HCT116 (cell line): ENCODE data around the gene SFXN5. TPM values are rescaled to one million over a fixed set of nuclear protein-coding genes. Genes with fewer than 3 reads are reported as not detected.

Experiments used
- ATAC-seq: fragments of 200-7000 bp; cut with Tn5 transposase; 2 replicates; pipeline ENCODE4 v1.9.1; 2020; ENCODE audit warnings: mild to moderate bottlenecking, moderate library complexity
- BruUV-seq: library from RNA; stranded (reverse); fragments of 400-500 nt; replicated peaks from 2 replicates; lab custom pipeline; 2021; lab: Mats Ljungman, UMichigan
- CTCF ChIA-PET: fragments of 300-600 bp; sonication (Branson Sonifier 250); formaldehyde crosslinking; loops from one replicate; lab custom pipeline; 2021; ENCODE audit warnings: antibody characterized with exemption; lab: Charles Lee
- POLR2A ChIA-PET: fragments of 300-600, 350-600 bp; sonication (Branson Sonifier 250); formaldehyde crosslinking; loops from one replicate; lab custom pipeline; 2021; ENCODE audit warnings: antibody characterized with exemption; lab: Charles Lee
- RAD21 ChIA-PET, 2 experiments: fragments of 300-600 bp; sonication (Branson Sonifier 250); formaldehyde crosslinking; loops; one replicate each; lab custom pipeline; 2023; ENCODE audit warnings: low total read pairs in 2 of 2; ENCODE audit not compliant: uncharacterized antibody in 2 of 2, unreplicated experiment in 2 of 2, low non-redundant PET in 1 of 2; lab: Charles Lee
- DNase-seq: peaks from one replicate; pipeline ENCODE4 v3.0.0-alpha.2; 2010; ENCODE audit warnings: low read depth, low spot score
- H2AFZ ChIP-seq: fragments of 200-600 bp; shearing (Covaris generic), sonication (generic); 2 replicates; pipeline ENCODE4 v1.6.1; 2017; ENCODE audit warnings: low read depth, mixed run types, mixed read lengths, antibody characterized with exemption, low read length; ENCODE audit not compliant: poor library complexity, severe bottlenecking
- H3K27ac ChIP-seq: 2 replicates; pipeline ENCODE4 v1.5.1; 2012; ENCODE audit warnings: low read depth, low read length
- H3K27me3 ChIP-seq: fragments of 200-600 bp; sonication (generic); 2 replicates; pipeline ENCODE4 v1.6.1; 2016; ENCODE audit warnings: mixed run types, low read length, mixed read lengths; ENCODE audit not compliant: insufficient read depth
- H3K36me3 ChIP-seq, 2 experiments: fragments of 200-500 bp in 1 of 2; fragments of 200-600 bp in 1 of 2; sonication (Bioruptor generic) in 1 of 2; sonication (generic) in 1 of 2; 2 replicates each; pipeline versions ENCODE4 v1.5.1 to v1.6.1; 2014 to 2016; ENCODE audit warnings: low read length in 2 of 2, inconsistent platforms in 1 of 2, mixed read lengths in 1 of 2, mixed run types in 1 of 2; ENCODE audit not compliant: insufficient read depth in 2 of 2, control insufficient read depth in 1 of 2
- H3K4me1 ChIP-seq, 2 experiments: fragments of 200-600 bp in 1 of 2; sonication (generic) in 1 of 2; 2 replicates each; pipeline versions ENCODE4 v1.5.1 to v1.6.1; 2012 to 2017; ENCODE audit warnings: low read length in 2 of 2, inconsistent platforms in 1 of 2, mild to moderate bottlenecking in 1 of 2, mixed read lengths in 1 of 2, mixed run types in 1 of 2, moderate library complexity in 1 of 2; ENCODE audit not compliant: insufficient read depth in 2 of 2, control insufficient read depth in 1 of 2
- H3K4me2 ChIP-seq: fragments of 200-600 bp; sonication (generic); 2 replicates; pipeline ENCODE4 v1.6.1; 2017; ENCODE audit warnings: mixed run types, low read length, mixed read lengths
- H3K4me3 ChIP-seq, 2 experiments: fragments of 200-600 bp in 1 of 2; sonication (generic) in 1 of 2; replicated peaks in 1 of 2; 2 replicates each; pipeline ENCODE4 v1.5.1; 2011 to 2016; ENCODE audit warnings: low read length in 2 of 2, control low read depth in 1 of 2, low read depth in 1 of 2, mild to moderate bottlenecking in 1 of 2, mixed read lengths in 1 of 2, mixed run types in 1 of 2
- H3K79me2 ChIP-seq: fragments of 200-600 bp; sonication (generic); 2 replicates; pipeline ENCODE4 v1.6.1; 2017; ENCODE audit warnings: mild to moderate bottlenecking, mixed run types, low read length, moderate library complexity, mixed read lengths; ENCODE audit not compliant: insufficient read depth
- H3K9ac ChIP-seq: fragments of 200-600 bp; sonication (generic); 2 replicates; pipeline ENCODE4 v1.6.1; 2016; ENCODE audit warnings: low read length, mixed read lengths
- H3K9me2 ChIP-seq: fragments of 200-600 bp; sonication (generic), shearing (Covaris generic); 2 replicates; pipeline ENCODE4 v1.6.1; 2017; ENCODE audit warnings: mixed run types, mild to moderate bottlenecking, moderate library complexity; ENCODE audit not compliant: insufficient read depth
- H3K9me3 ChIP-seq, 2 experiments: fragments of 200-500 bp in 1 of 2; fragments of 200-600 bp in 1 of 2; sonication (Bioruptor generic) in 1 of 2; sonication (generic) in 1 of 2; 2 replicates each; pipeline ENCODE4 v1.6.1; 2014 to 2017; ENCODE audit warnings: low read length in 2 of 2, mixed read lengths in 2 of 2, inconsistent platforms in 1 of 2, low read depth in 1 of 2, mild to moderate bottlenecking in 1 of 2, mixed run types in 1 of 2, moderate library complexity in 1 of 2; ENCODE audit not compliant: control insufficient read depth in 1 of 2, insufficient read depth in 1 of 2
- H4K20me1 ChIP-seq: fragments of 200-600 bp; sonication (generic), shearing (Covaris generic); 2 replicates; pipeline ENCODE4 v1.6.1; 2017; ENCODE audit warnings: mixed run types, mild to moderate bottlenecking, moderate library complexity; ENCODE audit not compliant: insufficient read depth
- ATF3 ChIP-seq: IDR thresholded peaks from 2 replicates; pipeline ENCODE4 v1.6.1; 2012
- CBX3 ChIP-seq: IDR thresholded peaks from 2 replicates; pipeline ENCODE4 v1.6.1; 2012; ENCODE audit warnings: low read depth
- CEBPB ChIP-seq: IDR thresholded peaks from 2 replicates; pipeline ENCODE4 v1.6.1; 2012; ENCODE audit warnings: low read depth
- EGR1 ChIP-seq: IDR thresholded peaks from 2 replicates; pipeline ENCODE4 v1.6.1; 2012; ENCODE audit warnings: low read depth
- EZH2 ChIP-seq: fragments of 200-600 bp; sonication (generic); IDR thresholded peaks from 2 replicates; pipeline ENCODE4 v1.6.1; 2017; ENCODE audit warnings: antibody characterized with exemption, mixed run types
- EZH2phosphoT487 ChIP-seq: fragments of 200-600 bp; IDR thresholded peaks from 2 replicates; pipeline ENCODE4 v1.6.1; 2018; ENCODE audit warnings: antibody characterized with exemption, borderline replicate concordance
- FOSL1 ChIP-seq: IDR thresholded peaks from 2 replicates; pipeline ENCODE4 v1.6.1; 2012; ENCODE audit warnings: low read depth
- JUND ChIP-seq: IDR thresholded peaks from 2 replicates; pipeline ENCODE4 v1.6.1; 2012
- MAX ChIP-seq: IDR thresholded peaks from 2 replicates; pipeline ENCODE4 v1.6.1; 2012
- POLR2A ChIP-seq: IDR thresholded peaks from 2 replicates; pipeline ENCODE4 v1.7.0; 2011; ENCODE audit warnings: borderline replicate concordance; ENCODE audit not compliant: insufficient read depth, insufficient read length; ENCODE audit errors: extremely low read depth
- RAD21 ChIP-seq: IDR thresholded peaks from 2 replicates; pipeline ENCODE4 v1.6.1; 2012; ENCODE audit warnings: low read depth, mild to moderate bottlenecking
- REST ChIP-seq: IDR thresholded peaks from 2 replicates; pipeline ENCODE4 v1.6.1; 2012; ENCODE audit warnings: low read depth
- SIN3A ChIP-seq: IDR thresholded peaks from 2 replicates; pipeline ENCODE4 v1.6.1; 2012; ENCODE audit warnings: low read depth
- SRF ChIP-seq: IDR thresholded peaks from 2 replicates; pipeline ENCODE4 v1.6.1; 2012; ENCODE audit warnings: low read depth
- TCF7L2 ChIP-seq: IDR thresholded peaks from 2 replicates; pipeline ENCODE4 v1.7.0; 2011; ENCODE audit warnings: borderline replicate concordance, inconsistent platforms; ENCODE audit not compliant: insufficient read depth, insufficient read length; ENCODE audit errors: extremely low read depth
- YY1 ChIP-seq: IDR thresholded peaks from 2 replicates; pipeline ENCODE4 v1.6.1; 2011; ENCODE audit warnings: low read length, low read depth, moderate library complexity, mild to moderate bottlenecking; ENCODE audit not compliant: insufficient replicate concordance; ENCODE audit errors: extremely low read depth
- ZBTB33 ChIP-seq: IDR thresholded peaks from 2 replicates; pipeline ENCODE4 v1.6.1; 2011; ENCODE audit warnings: mild to moderate bottlenecking, low read length, moderate library complexity; ENCODE audit not compliant: insufficient replicate concordance; ENCODE audit errors: extremely low read depth
- ZNF274 ChIP-seq: fragments of 200-500 bp; sonication (Bioruptor generic); IDR thresholded peaks from 2 replicates; pipeline ENCODE4 v1.6.1; 2014; ENCODE audit warnings: mild to moderate bottlenecking, low read depth, low read length, inconsistent platforms
- intact Hi-C: fragments of 100-400 bp; cut with micrococcal nuclease; formaldehyde crosslinking; loops from 2 replicates; pipeline ENCODE4 v1.10.0; 2022
- total RNA-seq: library from RNA; stranded (reverse); gene quantifications from one replicate; pipeline ENCODE4 v1.2.1, GENCODE V29; 2021; ENCODE audit not compliant: unreplicated experiment

The SFXN5 gene
- total RNA-seq, 1 experiment from 2014 or later: 10.0 TPM

GRCh38 chr2:72998234-72998651, 73.3 kb downstream of the SFXN5 start:
- ATAC-seq: no peak
- Histone ChIP-seq H3K27ac (no peak overlapping the region), H3K36me3 (no peaks in the 10 kb centered on the region), H3K4me3 (no peak overlapping the region), H3K9ac (no peak overlapping the region), H3K4me2 (no peak overlapping the region), H4K20me1 (no peaks in the 10 kb centered on the region), H3K27me3 (no peaks in the 10 kb centered on the region), H3K4me1 (peaks cover 8 to 21% of the 10 kb centered on the region in 2 experiments), H3K79me2 (no peaks in the 10 kb centered on the region), H3K9me2 (no peaks in the 10 kb centered on the region), H2AFZ (no peak overlapping the region), H3K9me3 (no peaks in the 10 kb centered on the region)
- ChIA-PET CTCF (interaction anchor here (0.6 kb wide), 1 partner anchor 165 kb away, joined by 3 read pairs; no protein-coding TSS in a partner anchor), POLR2A (no interaction called here), RAD21 (interaction anchor here in 1 of 2 experiments (0.7 kb wide), 1 partner anchor 104 kb away, joined by 5 read pairs; no protein-coding TSS in a partner anchor)
- intact Hi-C loops: no loop called here
- BruUV-seq: no TSS peak
- no peak for DNase-seq
- TF ChIP-seq EZH2phosphoT487: no peak
- no peak for TF ChIP-seq FOSL1
- TF ChIP-seq SIN3A: no peak
- no peak for TF ChIP-seq CEBPB
- no peak for TF ChIP-seq SRF
- no peak for TF ChIP-seq ZNF274
- no peak for TF ChIP-seq ATF3
- no peak for TF ChIP-seq ZBTB33
- TF ChIP-seq POLR2A: no peak
- TF ChIP-seq JUND: no peak
- TF ChIP-seq MAX: no peak
- TF ChIP-seq REST: no peak
- TF ChIP-seq YY1: no peak
- no peak for TF ChIP-seq EGR1
- TF ChIP-seq RAD21: no peak
- TF ChIP-seq CBX3: no peak
- no peak for TF ChIP-seq EZH2
- TF ChIP-seq TCF7L2: no peak
